COLO668 (cell line): Measurements from ENCODE around the gene RPTN.

Experiments used
- DNase-seq: peaks from one replicate; lab custom pipeline; 2025; ENCODE audit not compliant: unreplicated experiment; lab: John Stamatoyannopoulos, UW

Gene RPTN

GRCh38 chr1:152112101-152112884, 46.7 kb downstream of the RPTN start:
- peak; percentile 12 for DNase-seq

- DNase-seq: peak; percentile 58
Observed at GRCh38 chr1:152111515-152111968, 47.5 kb downstream of the RPTN start.

DNA sequence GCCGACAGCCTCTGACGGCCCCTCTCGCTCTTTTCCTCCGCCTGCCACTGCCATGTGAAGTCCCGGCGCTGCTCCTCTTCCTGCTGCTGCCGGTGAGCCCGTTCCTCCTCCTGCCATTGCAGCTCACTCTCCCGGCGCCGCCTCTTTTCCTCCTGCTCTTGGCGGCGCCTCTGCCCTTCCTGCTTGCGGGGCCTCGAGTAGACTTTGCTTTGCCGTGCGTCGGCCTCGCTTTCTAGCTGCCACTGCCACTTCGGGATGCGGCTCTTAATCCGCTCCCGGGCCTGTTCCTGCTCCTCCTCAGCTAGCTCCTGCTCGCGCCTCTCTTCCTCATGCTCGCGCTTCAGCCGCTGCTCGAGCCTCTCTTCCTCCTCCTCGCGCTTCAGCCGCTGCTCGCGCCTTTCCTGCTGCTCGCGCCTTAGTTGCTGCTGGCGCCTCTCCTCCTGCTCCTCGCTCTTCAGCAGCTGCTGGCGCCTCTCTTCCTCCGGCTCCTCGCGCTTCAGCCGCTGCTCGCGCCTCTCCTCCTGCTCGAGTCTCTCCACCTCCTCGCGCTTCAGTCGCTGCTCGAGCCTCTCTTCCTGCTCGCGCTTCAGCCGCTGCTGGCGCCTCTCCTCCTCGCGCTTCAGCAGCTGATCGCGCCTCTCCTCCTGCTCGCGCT, 48.0 kb downstream of the RPTN start:
- DNase-seq: peak; percentile 66

- peak; percentile 61 for DNase-seq
Observed at GRCh38 chr1:152110365-152110859, 48.6 kb downstream of the RPTN start.

- DNase-seq: no peak
Observed at GRCh38 chr1:152109998-152110294, 49.1 kb downstream of the RPTN start.

- no peak for DNase-seq
Observed at GRCh38 chr1:152109231-152109997, 49.6 kb downstream of the RPTN start.

DNA sequence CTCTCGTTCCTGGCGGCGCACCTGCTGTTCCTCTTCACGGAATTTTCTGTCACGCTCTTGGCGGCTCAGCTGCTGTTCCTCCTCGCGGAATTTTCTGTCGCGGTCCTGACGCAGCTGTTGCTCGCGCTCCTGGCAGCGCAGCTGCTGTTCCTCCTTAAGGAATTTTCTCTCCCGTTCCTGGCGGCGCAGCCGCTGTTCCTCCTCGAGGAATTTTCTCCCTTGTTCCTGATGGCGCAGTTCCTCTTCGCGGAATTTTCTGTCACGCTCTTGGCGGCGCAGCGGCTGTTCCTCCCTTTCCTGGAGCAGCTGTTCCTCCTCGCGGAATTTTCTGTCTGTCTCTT, 50.2 kb downstream of the RPTN start:
- DNase-seq: no peak

DNA sequence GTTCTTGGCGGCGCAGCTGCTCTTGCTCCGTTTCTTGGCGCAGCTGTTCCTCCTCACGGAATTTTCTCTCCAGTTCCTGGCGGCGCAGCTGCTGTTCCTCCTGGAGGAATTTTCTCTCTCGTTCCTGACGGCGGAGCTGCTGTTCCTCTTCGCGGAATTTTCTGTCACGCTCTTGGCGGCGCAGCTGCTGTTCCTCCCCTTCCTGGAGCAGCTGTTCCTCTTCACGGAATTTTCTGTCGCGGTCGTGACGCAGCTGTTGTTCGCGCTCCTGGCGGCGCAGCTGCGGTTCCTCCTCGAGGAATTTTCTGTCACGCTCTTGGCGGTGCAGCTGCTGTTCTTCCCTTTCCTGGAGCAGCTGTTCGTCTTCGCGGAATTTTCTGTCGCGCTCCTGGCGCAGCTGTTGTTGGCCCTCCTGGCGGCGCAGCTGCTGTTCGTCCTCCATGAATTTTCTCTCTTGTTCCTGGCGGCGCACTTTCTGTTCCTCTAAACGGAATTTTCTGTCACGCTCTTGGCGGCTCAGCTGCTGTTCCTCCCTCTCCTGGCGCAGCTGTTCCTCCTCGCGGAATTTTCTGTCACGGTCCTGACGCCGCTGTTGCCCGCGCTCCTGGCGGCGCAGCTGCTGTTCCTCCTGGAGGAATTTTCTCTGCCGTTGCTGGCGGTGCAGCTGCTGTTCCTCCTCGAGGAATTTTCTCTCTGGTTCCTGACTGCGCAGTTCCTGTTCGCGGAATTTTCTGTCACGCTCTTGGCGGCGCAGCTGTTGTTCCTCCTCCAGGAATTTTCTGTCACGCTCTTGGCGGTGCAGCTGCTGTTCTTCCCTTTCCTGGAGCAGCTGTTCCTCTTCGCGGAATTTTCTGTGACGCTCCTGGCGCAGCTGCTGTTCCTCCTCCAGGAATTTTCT, 50.8 kb downstream of the RPTN start:
- no peak for DNase-seq

DNA sequence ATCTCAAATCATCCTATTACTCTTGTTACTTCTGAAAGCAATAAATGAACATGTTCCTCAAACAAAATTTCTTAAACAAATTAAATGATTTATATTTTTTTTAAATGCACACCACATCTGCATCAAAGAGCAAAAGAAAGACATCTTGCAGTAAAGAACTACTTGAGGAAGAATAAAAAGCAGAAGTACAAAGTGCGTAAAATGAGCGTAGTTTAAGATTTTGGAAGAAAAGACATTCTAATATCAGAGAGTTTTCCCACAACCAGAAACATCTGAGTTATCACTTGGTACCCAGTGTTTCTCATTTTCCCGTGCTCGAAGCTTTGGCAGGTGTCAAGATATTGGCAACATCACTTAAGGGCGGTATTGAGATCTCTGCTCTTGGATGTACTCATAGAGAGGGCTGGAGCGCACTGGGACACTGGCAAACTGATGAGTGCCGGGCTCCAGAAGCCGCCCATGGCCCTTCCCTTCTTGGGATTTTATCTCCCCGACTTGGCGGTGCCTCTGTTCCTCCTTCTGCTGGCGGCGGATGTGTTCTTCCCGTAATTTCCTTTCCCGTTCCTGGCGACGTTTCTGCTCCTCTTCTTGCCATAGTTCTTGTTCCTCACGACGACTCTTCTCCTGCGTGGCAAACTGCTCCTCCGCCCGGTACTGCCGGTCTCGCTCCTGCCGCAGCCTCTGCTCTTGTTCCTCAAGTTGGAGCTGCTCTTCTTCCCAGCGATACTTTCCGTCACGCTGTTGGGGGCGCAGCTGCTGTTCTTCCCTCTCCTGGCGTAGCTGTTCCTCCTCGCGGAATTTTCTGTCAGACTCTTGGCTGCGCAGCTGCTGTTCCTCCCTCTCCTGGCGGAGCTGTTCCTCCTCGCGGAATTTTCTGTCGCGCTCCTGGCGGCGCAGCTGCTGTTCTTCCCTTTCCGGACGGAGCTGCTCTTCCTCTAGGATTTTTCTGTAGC, 51.7 kb downstream of the RPTN start:
- DNase-seq: no peak

DNA sequence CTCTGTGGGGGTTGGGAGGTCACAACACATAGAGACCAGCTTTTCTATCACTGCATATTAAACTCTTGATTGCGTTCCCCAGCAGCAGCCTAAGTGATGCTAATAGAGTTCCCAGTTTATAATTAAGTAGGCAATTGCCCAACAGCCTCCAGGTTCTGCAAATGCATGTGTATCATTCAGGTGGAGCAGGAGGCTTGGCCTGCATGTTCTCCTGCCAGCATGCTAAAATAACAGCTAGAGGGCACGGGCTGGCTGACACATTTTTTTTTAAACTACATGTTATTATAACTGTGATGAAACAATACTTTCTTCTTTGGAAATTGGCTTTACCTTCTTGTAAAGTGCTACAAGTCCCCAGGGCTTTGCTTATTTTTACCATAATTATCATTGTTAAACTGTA, 54.2 kb downstream of the RPTN start:
- DNase-seq: no peak
